Myocyte (in vitro differentiated cells): ENCODE data around the gene SUSD1. TPM values are rescaled to one million over a fixed set of nuclear protein-coding genes. Genes with fewer than 3 reads are reported as not detected.

ENCODE experiments used
- DNase-seq: peaks from one replicate; pipeline ENCODE4 v3.0.0-alpha.2; 2012; ENCODE audit warnings: low read depth
- total RNA-seq: library from RNA; depleted of rRNA; stranded (reverse); fragments of >200 nt; gene quantifications from 2 replicates; pipeline ENCODE4 v1.2.3, GENCODE V29; 2014

SUSD1 gene
- total RNA-seq, 1 donor from 2014 or later: 3.3 TPM

DNA sequence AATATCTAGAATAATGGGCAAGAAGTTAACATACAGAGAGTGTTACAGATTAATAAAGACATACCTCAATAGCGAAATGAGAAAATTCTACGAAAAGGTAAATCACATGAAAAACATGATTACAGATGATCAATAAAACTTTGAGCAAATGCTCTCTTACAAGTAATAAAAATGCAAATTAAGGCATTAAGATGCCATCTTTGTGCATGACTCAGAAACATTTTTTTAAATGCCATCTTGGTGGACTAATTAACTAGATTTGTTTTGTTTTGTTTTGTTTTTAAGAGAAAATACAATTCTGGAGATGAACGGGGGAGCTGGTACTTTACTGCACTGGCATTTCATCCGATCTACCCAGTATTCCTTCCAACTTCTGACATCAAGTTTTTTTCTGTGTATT lies 130.2 kb downstream of the SUSD1 start:
- no peak for DNase-seq

GRCh38 chr9:112044186-112044585 lies 130.9 kb downstream of the SUSD1 start:
- DNase-seq: no peak

GRCh38 chr9:112043423-112043822 lies 131.7 kb downstream of the SUSD1 start:
- no peak for DNase-seq

DNA sequence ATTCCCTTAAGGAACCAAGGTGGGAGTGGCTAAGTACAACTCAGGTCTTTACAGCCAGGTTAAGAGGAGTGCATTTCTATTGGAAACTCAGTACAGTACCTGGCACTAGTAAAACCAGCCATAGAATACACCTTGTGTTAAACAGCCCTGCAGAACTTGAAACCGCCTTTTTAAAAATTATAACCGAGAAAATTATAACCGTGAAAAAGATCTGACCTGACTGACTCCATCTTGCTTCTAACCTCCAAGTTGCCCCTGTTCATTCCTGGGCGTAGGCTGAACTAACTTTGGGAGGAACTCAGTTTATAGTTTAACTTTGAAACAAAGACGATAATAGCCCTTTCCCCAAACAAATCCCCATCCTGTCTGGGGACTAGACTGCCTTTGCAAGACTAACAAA lies 132.3 kb downstream of the SUSD1 start:
- no peak for DNase-seq

DNA sequence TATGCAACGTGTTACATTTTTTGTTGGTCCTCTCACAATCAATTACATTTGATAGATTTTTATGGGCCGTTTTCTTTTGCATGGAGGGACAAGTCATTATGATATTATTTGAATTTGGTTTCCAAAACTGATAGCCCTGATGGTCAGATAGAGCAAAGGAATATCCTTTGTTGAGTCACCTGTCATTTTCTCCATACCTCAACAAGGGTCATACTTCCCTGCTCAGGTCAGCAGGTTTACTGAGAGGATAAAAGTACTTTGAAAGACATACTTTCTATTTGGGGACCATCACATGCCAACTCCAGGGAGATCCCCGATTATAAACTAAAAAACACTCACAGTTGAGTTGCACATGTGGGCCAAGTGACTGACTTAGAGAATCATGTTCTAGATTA lies 132.9 kb downstream of the SUSD1 start:
- DNase-seq: no peak

DNA sequence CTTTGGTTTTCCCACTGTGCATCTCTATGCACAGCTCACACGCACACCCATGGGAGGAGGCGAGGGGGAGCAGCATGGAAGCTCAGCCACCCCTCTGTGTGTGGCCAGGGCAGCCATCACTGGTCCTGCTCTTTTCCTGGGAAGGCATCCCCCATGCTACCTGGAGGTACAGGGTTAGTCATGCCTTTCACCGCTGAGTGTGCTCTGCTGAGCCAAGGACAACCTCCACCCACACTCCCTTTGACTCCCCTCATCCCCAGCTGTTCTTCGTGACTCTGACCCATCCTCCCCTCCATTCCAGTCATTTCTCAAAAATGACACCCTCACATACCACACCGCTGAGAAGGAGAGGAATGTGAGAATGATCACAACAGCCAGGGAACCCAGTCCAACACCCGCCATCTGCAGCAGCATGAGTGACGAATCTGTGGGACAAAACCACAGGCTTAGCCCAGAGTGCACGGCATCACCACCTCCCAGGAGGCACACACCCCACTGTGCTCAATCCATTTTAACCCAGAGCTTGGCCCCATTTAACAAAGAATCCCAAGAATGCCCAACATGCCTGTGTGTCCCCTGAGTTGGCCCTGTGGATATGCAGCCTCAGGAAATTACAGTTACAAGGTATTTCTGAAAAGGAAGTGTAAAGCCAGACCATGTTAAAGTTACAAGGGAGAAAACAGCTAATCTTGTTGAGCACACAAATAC lies 133.4 kb downstream of the SUSD1 start:
- peak; percentile 100 for DNase-seq

DNA sequence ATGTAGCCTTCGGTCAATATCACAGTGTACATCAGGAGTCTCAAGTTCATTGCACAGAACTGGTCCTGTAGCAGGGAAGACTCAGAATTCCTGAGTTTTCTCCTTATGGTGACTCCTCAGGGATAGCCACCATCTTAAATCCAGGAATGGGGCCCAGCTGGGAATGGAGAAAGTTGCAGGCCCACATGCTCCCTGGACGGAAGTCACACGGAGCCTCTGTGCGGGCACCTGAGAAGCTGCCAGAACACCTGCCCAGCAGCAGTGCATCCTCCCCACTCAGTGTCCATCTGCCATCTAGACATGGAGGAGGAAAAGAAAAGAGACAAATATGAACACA lies 133.9 kb downstream of the SUSD1 start:
- no peak for DNase-seq

DNA sequence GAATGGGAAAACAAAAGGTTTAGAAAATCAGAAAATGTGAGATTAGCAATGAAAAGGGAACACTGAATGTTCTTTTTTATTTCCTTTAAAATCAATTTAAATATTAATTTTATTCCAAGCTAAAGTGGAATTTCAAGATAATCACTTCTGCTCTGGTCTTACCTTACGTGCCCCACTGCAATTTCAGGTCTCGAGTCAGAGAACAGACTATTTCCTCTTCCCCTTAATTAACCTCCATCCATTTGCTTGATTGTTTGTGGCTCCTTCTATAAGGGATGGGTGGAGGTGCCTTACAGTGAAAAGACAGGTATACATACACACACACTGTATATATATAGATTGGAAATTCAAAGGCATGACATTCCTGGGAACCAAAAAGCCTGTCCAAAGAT lies 137.1 kb downstream of the SUSD1 start:
- DNase-seq: no peak

DNA sequence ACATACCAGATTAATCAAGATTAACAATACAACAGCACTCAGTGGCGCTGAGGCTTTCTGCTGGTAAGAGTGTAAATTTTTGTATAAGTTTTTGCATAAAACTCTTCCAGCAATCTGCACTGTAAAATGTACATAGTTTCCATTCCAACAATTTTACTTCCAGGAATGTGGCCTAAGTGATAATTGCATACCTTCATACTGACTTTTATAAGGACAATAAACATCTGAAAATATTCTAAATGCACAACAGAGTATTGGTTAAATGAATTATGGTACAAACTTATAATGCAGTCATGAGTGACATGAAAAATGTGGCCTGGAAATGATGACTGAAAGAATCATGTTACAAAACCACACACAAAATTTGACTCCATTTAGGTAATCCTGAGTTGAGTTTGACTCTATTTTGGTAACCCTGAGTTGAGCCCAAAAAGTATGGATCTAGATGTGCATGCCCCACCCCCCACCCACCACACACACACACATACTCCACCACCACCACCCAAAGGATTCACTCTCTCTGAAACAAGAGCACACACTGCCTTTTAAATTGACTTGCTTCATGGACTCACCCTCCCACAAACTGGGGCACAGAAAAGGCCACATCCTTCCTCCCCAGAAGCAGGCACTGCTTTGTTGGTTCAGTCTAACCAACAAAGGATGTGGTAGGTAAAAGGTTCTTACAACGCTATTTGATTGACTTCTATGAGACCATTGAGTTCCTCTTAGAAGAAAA lies 137.6 kb downstream of the SUSD1 start:
- DNase-seq: peak; percentile 60

- no peak for DNase-seq
Measured at GRCh38 chr9:112035166-112035826, 139.8 kb downstream of the SUSD1 start.

DNA sequence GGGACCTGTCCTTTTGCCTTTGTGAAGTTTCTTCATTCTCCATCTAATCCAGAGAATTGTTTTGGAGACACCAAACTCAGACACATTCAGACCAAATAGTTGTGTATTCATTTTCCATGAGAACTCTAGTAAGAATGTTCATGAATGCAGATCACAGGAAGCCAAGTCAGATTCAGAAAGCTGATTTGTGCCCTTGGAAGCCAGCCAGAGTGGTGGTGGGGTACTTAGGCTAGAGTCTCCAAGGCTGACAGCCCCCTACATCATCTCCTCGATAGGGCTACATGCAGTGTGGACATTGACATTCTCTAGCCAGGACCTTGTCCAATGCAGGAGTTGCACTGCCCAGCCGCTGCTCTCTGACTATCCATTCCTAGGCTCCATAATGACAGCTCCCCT lies 140.9 kb downstream of the SUSD1 start:
- no peak for DNase-seq

DNA sequence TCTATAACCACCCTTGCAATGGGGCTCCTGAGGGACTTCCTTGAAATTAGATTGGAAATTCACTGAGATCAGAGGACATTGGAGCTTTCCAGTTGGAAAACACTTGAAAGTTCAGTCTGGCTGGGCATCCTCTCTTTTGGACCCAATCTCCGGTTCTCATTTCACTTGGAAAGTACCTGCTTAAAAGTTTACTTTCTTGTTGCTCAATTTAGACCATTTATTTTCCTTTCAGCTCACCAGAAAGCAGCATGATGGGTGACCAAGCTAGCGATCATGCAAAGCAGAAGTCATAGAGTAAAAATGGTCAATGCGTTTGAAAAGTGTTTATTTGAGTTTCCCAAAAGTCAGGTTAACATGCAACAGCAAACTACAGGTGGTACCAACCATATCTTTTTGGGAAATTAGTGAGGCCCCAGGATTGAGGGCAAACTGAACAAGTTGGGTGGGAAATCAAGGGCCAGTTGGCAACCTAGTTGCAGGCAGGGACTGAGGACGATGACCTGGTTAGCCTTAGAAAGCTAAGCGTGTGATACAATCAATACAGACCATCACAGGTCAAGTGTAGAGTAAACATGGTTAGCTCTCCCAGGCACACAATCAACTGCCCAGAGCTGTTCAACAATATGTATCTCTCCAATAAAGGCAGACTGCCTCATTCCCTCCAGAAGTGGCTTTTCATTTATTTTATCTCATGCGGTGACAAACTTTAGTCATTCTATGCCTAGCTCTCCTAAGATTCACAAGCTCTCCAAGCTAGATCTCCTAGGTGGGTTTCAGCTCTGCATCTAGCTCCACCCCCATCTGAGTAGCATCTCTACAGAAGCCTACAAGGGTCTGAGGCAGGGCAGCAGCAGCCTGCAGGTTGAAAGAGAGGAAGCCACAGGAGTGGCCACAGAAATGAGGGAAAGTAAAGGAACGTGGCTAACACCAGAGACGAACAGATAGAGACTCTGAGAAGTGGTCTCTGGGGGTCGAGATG lies 141.6 kb downstream of the SUSD1 start:
- DNase-seq: no peak

GRCh38 chr9:112032743-112033142 lies 142.4 kb downstream of the SUSD1 start:
- DNase-seq: no peak

- no peak for DNase-seq
Measured at GRCh38 chr9:112032009-112032408, 143.1 kb downstream of the SUSD1 start.

DNA sequence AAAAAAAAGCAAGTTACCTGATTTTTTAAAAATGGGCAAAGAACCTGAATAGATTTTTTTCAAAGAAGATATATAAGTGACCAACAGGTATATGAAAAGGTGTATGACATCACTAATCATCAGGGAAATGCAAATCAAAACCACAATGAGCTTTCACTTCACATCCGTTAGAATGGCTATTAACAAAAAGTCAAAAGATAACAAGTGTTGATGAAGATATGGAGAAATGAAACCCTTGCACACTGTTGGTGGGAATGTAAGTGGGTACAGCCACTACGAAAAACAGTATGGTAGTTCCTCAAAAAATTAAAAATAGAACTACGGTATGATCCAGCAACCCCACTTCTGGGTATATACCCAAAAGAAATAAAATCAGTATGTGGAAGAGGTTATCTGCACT lies 143.7 kb downstream of the SUSD1 start:
- no peak for DNase-seq

DNA sequence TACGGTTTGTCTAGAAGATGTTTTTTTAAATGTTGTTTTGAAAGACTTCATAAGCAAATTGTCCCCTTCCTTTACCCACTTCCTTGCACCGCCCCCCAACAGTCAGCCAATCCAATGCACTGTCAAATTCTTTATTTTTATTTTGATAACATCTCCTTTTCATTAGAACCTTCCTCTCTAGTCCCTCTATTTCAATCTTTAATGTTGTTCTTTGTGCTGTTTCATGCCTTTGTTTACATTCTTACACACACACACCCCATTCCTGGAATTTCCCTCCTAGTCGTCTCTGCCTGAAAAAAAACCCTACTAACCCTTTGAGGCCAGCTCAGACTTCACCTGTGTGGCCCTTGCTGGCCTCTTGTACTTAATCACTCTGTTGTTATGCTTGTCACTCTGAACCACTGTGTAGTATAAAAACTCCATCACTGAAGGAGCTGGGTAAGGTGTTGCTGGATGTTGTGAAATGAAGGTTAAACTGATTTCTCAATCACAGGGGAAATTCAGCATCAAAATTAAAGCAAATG lies 145.1 kb downstream of the SUSD1 start:
- peak; percentile 34 for DNase-seq

DNA sequence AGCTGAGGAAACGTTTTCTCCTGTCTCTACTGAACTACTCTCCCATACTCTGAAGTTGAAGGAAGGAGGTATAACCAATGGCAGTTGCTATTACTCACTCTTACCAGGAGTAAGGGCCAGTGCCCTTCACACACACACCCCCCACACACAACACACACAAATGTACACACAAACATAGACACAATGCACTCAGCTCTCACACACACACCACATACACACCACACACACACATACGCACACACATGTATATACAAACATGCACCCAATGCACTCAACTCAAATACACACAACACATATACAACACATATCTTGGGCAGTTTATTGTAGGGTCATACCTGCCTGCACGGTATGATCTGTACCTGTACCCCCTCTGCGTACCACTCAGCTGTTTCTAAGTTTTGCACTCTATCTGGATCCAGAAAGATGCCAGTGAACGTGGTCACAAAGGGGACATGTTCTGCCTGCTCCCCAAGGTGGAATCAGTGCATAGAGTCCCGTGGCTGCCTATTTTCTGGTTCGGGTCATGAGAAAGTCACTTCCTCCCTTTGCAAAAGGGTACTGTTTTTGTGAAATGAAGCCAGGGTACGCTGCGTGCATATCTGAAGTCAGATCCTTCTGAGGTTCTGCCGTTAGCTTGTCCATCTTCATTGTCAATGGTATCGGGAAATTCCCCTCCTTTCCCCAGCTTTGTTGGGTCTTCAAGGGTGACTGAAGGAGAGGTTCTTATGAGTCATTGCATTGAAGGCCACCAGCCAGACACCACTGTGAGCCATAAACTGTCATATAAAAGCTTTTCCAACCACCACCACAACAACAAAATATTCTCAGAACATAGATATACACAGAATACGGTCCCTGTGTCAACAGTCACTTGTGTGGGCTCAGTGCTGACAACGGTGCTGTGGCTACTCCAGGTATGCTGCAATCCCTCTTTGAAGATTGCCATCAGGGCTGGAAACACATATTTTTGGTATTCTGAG lies 146.6 kb downstream of the SUSD1 start:
- DNase-seq: no peak

DNA sequence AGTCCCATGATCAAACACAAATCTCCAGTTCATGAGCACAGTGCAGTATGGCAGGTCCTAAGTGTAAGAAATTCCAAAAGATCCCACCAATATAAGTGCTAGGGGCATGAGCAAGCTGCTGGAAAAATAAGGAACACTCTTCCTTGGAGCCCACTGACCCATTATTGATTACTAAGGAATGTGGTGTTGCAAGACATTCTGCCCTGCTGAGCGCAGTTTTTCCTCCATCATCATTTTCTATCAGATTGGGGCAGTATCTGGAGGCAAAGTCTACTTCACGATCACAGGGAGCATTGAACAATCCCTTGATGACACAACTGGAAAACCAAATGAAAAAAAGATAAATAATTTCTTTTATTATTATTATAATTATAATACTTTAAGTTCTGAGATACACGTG lies 149.2 kb downstream of the SUSD1 start:
- DNase-seq: no peak

DNA sequence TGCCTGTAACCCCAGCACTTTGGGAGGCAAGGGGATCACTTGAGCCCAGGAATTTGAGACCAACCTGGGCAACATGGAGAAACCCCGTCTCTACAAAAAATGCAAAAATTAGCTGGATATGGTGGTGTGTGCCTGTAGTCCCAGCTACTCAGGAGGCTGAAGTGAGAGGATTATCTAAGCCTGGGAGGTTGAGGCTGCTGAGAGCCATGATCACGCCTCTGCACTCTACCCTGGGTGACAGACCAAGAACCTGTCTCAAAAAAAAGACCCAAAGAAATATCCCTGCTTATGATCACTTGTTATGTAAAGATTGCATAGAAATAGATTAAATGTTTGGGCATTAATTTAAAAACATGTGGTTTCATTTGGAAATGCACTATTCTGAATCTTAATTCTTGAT lies 153.4 kb downstream of the SUSD1 start:
- DNase-seq: no peak
